HepG2 (cell line): ENCODE measurements around the gene MED12L.

Source experiments
- CTCF ChIP-seq: sonication (generic); formaldehyde crosslinking; IDR thresholded peaks from 2 replicates; pipeline ENCODE4 v1.5.0; 2020; ENCODE audit warnings: mild to moderate bottlenecking, missing genetic modification reagents, moderate library complexity
- EZH2 ChIP-seq: conservative IDR thresholded peaks from 2 replicates; pipeline ENCODE4 v1.6.1; 2012; ENCODE audit warnings: mild to moderate bottlenecking, low read depth, low read length, moderate library complexity
- SRSF9 ChIP-seq: fragments of 200-400 bp; formaldehyde crosslinking; IDR thresholded peaks from 2 replicates; pipeline ENCODE4 v1.6.1; 2018; ENCODE audit warnings: borderline replicate concordance, mild to moderate bottlenecking, low read depth, low read length; ENCODE audit not compliant: insufficient read depth, poor library complexity, severe bottlenecking
- TCF12 ChIP-seq, 2 experiments: fragments of 450-650 bp in 1 of 2; sonication (generic) in 1 of 2; formaldehyde crosslinking in 1 of 2; IDR thresholded peaks; 2 replicates each; pipeline versions ENCODE4 v1.6.1 to v1.8.0; 2017 to 2022; ENCODE audit warnings: antibody characterized with exemption in 1 of 2, mild to moderate bottlenecking in 1 of 2, missing genetic modification reagents in 1 of 2, moderate library complexity in 1 of 2

- TF ChIP-seq SRSF9 (no peak), TCF12 (IDR thresholded peaks at IDR 0.05) (no peak), TCF12 (CRISPR knock-in tag; IDR thresholded peaks at IDR 0.05) (no peak), CTCF (CRISPR knock-in tag) (no peak), EZH2 (no peak)
Measured at GRCh38 chr3:151432616-151433372, 347.3 kb downstream of the MED12L start.
